ENCODE data around the gene RASAL3.
"Not testable (repeated sequence)": the region's sequence is repeated elsewhere in the genome, so short reads cannot be mapped to it uniquely, and the experiment has no call there.

RASAL3 gene

GRCh38 chr19:15464394-15465385 lies at the start of gene RASAL3:
Gene RASAL3 (minus strand): TSS chr19:15464544. CDS start chr19:15464358, 186 bp downstream.
- peak; percentile 36 for DNase-seq (ENCODE audit: low spot score)

DNA sequence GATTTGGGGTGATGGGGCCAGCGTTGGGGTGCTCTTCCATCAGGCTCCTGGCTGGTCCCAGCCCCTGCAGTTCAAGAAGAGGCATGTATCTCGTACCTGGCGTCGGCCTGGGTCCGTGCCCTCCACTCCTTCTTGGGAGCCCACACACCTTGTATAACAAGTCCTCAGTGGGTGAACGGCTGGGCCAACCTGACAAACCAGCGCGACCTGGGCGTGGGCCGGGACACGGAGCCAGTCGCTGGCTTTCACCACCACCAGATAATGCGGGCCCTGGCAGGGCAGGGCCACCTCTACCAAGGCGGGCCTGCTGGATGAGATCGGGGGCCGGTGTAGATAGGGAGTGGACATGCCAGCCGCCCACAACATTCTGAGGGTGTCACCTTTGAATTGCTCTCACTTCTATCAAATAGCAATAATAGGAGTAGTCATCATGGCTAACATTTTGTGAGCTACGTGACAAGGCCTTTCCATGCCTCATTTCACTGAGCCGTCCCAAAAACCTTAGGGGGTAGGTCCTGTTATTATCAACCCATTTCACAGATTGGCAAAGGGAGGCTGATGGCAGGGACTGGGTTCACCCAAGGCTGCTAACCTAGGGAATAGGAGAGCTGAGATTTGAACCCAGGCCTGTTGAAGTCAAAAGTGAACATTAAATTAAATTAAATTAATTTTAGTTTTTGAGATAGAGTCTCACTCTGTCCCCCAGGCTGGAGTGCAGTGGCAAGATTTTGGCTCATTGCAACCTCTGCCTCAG lies 47.5 kb upstream of the RASAL3 start:
- DNase-seq (ENCODE audit: low spot score), result no peak

DNA sequence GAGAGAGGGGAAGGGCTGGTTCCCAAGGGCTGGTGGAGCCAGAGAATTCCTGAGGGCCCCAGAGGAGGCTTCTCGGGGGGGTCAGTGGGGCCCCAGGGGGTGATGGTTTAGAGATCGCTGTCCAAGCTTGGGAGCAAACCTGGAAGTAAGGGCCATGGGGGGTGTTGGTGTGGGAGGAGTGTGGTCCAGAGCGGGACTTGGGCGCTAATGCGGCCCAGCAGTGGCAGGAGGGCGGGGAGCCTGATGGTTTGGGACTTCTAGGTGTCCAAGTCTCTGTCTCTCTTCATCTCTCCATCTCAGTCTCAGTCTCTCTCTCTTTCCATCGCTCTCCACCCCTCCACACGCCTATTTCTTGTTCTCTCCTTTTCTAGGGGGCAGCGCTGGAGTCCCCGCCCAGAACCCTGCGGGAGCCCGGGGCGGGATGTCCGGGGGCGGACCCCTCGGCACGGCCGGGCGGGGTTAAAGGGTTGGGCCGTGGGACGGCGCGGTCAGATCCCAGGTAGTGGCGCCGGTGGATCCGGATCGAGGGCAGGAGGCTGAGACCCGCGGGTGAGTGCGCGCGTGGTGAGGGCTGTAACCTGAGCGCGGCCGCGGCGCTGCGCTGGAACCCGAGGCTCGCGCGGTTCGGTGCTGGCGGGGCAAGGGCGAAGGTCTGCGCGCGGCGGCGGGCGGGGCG lies 43.8 kb upstream of the RASAL3 start, which contains the start of gene CYP4F22:
CYP4F22 (plus strand) TSS at position 491 of the 676 bp plus-strand sequence. CDS start 16,812 bp downstream, outside the sequence.
- no peak for DNase-seq (ENCODE audit: low spot score)

- no peak for DNase-seq (ENCODE audit: low spot score)
These were observed 43.0 kb upstream of the RASAL3 start for GRCh38 chr19:15507068-15508034.

- DNase-seq (ENCODE audit: low spot score), result no peak
These were observed 41.8 kb upstream of the RASAL3 start for GRCh38 chr19:15506074-15506571.

DNA sequence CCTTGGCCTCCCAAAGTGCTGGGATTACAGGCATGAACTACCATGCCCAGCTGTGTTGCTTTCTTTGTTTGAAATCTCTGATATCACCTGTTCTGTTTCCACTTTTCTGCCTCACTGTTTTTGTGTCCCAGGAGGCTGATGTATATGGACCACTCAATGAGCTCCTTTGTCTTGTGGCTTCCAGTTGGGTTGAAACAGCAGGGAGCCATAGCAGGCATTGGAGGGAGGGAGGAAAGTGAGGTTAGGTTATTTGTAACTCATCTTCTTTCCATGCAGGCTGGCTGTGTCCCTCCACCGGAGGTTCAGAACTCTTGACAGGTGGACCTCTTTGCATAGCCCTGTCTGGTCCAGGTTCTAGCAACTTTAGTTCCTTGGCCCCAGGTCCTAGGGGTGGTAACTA lies 37.9 kb upstream of the RASAL3 start:
- no peak for DNase-seq (ENCODE audit: low spot score)

- DNase-seq (ENCODE audit: low spot score), result no peak
These were observed 37.3 kb upstream of the RASAL3 start for GRCh38 chr19:15501596-15501995.

DNA sequence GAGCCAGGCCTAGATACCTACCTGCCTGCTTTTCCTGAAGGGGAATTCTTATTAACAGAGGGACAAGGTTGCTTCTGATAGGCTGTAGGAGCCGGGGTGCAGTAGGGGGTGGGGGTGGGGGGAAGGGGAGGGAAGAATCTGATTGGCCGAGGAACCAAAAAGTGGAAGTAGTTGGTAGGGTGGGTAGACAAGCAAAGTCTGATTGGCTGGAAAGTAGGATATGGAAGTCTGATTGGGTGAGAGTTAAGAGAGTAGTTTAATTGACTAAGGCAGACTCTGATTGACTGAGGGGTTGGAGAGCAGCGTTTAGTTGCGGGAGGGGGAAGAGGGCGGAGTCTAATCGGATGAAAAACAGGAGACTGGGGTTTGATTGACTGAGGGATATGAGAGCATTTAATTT lies 34.6 kb upstream of the RASAL3 start:
- no peak for DNase-seq (ENCODE audit: low spot score)

- no peak for DNase-seq (ENCODE audit: low spot score)
These were observed 34.0 kb upstream of the RASAL3 start for GRCh38 chr19:15498156-15498858.

- no peak for DNase-seq (ENCODE audit: low spot score)
These were observed 30.8 kb upstream of the RASAL3 start for GRCh38 chr19:15495151-15495550.

- DNase-seq (ENCODE audit: low spot score), result no peak
These were observed 24.3 kb upstream of the RASAL3 start for GRCh38 chr19:15488489-15489226.

DNA sequence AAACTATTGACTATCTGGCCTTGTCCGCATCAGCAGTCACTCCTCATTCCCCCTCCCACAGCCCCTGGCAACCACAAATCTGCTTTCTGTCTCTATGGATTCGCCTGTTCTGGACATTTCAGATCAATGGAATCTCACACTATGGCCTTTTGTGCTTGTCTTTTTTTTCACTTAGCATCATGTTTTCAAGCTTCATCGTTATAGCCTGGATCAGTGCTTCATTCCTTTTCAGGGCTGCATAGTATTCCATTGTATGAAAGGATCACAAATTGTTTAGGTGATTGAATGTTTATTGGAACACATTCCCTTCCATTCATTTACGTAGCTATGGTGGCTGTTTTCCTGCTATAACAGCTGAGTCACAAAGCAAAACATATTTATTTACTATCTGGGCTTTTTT lies 22.7 kb upstream of the RASAL3 start:
- DNase-seq (ENCODE audit: low spot score), result no peak

DNA sequence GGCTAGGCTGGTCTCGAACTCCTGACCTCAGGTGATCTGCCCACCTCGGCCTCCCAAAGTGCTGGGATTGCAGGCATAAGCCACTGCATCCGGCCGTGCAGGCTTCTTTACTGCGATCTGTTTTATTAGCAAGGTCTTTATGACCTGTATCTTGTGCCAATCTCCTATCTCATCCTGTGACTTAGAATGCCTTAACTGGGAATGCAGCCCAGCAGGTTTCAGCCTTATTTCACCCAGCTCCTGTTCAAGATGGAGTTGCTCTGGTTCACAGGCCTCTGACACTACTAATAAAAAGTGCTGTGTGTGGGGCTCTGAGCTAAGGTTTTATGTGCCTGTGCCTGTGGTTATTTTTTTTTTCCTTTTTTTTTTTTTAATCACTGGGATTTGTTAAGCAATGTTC lies 21.4 kb upstream of the RASAL3 start:
- DNase-seq (ENCODE audit: low spot score), result not testable (repeated sequence)

DNA sequence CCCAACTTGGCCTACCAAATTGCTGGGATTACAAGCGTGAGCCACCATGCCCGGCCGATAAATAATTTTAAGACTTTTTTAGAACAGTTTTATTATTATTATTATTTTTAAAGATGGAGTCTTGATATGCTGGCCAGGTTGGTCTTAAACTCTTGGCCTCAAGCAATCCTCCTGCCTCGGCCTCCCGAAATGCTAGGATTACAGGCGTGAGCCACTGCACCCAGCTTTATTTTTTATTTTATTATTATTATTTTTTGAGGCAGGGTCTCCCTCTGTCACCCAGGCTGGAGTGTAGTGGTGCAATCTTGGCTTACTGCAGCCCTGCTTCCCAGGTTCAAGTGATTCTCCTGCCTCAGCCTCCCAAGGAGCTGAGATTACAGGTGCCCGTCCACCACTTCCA lies 16.7 kb upstream of the RASAL3 start:
- DNase-seq (ENCODE audit: low spot score), result not testable (repeated sequence)

DNA sequence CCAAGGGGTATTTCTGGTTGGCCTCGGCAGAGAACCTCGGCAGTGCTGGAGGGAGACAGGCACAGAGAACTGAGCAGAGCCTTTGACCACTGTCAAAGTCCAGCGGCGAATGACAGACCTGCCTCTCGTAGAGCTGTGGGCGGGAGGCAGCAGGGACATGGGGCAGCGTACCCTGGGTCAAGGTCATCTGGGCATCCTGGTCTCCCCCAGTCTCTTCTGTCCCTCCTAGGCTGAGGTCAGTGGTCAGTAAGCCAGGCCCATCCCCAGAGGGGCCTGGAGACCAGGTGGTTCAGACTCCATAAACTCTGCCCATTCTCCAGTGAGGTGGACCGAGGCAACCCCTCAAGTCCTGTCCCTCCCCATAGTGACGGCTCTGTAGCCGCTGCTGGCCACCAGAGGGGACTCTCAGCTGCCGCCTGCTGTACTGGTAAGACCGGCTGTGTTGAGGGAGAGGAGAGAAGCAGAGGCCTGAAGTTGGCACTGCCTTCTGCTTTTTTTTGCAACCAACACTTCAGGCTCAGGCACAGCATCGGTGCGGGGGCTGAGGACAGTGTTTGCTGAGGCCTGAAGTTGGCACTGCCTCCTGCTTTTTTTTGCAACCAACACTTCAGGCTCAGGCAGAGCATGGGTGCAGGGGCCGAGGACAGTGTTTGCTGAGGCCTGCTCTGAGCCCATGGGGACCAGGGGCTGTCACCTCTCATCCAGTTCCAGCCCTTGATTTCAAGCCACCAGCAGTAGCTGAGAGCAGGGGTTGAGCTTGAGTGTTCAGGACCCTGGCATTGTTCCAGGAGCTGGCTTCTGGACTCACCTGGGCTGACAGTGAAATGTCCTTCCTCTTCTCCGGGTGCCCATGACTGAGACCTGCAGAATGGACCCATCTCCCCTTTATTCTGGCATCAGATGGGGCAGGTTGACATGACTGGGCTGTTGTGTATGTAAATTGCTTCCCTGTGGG lies 15.3 kb upstream of the RASAL3 start, which contains the start of gene PGLYRP2:
PGLYRP2 (minus strand) TSS at position 111 of the 955 bp plus-strand sequence. CDS start 130 bp downstream, outside the sequence.
- peak; percentile 59 for DNase-seq (ENCODE audit: low spot score)

GRCh38 chr19:15476325-15476724 lies 12.0 kb upstream of the RASAL3 start:
- DNase-seq (ENCODE audit: low spot score), result no peak

DNA sequence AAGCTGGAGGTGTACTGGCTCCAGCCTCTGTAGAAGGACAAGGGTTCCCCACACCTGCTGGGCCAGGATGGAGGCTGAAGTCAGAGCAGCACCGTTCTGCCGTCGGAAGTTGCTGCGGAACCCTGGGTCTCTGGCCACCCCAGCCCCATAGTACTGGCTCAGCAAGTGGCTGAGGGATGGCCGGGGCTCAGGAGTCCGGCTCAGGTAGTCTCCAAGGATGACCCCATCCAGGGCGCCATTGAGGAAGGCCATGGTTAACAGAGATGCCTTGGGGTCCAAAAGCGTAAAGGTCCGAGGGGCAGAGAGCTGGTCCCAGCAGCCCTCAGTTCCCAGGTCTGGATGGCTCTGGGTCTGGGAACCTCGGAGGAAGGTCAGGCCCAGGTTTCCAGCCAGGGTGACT lies 11.3 kb upstream of the RASAL3 start:
- no peak for DNase-seq (ENCODE audit: low spot score)

DNA sequence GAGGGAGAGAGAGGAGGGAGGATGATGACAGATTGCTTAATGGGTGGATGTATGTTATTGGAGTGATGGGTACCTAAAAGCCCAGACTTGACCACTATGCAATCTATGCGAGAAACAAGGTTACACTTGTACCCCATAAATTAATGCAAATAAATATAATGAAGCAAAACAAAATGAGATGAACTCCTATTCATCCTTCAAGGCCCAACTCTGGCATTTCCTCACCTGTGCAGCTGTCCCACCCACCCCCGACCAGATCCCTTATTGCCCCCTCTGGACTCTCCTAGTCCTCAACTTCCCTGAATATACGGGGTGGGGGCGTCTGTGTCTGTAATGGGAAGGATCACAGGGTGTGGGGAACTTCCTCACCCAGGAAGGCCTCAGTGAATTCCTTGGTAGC lies 10.8 kb upstream of the RASAL3 start:
- DNase-seq (ENCODE audit: low spot score), result no peak
